HEK293T (cell line): ENCODE data around the gene MOCS1.

Source experiments
- CTCF ChIA-PET: fragments of 350-600 bp; formaldehyde crosslinking; extraction: SDS; loops from one replicate; lab custom pipeline; 2021; ENCODE audit warnings: antibody characterized with exemption, inconsistent platforms; lab: Yijun Ruan, JAX
- POLR2A ChIA-PET: fragments of 350-600 bp; formaldehyde crosslinking; extraction: SDS; loops from one replicate; lab custom pipeline; 2020; ENCODE audit warnings: antibody characterized with exemption, inconsistent platforms; lab: Yijun Ruan, JAX
- DNase-seq: peaks from one replicate; pipeline ENCODE4 v3.0.0; 2012; ENCODE audit warnings: mixed read lengths; ENCODE audit errors: extremely low spot score
- ARNT ChIP-seq: fragments of 450-650 bp; IDR thresholded peaks from 2 replicates; pipeline ENCODE4 v1.6.1; 2017; ENCODE audit warnings: mild to moderate bottlenecking
- BHLHE40 ChIP-seq: fragments of 450-650 bp; IDR thresholded peaks from 2 replicates; pipeline ENCODE4 v1.6.1; 2016; ENCODE audit warnings: mild to moderate bottlenecking, moderate library complexity, borderline replicate concordance
- CTBP1 ChIP-seq: fragments of 450-650 bp; IDR thresholded peaks from 2 replicates; pipeline ENCODE4 v1.6.1; 2016; ENCODE audit warnings: borderline replicate concordance
- ELF4 ChIP-seq: fragments of 450-650 bp; IDR thresholded peaks from 2 replicates; pipeline ENCODE4 v1.6.1; 2017; ENCODE audit warnings: antibody characterized with exemption
- FOXA1 ChIP-seq: fragments of 450-650 bp; IDR thresholded peaks from 2 replicates; pipeline ENCODE4 v1.6.1; 2016; ENCODE audit warnings: mild to moderate bottlenecking
- FOXK2 ChIP-seq: fragments of 450-650 bp; IDR thresholded peaks from 2 replicates; pipeline ENCODE4 v1.6.1; 2016; ENCODE audit warnings: mild to moderate bottlenecking
- FOXM1 ChIP-seq: fragments of 450-650 bp; IDR thresholded peaks from 2 replicates; pipeline ENCODE4 v1.6.1; 2017; ENCODE audit warnings: mild to moderate bottlenecking, borderline replicate concordance
- HDGF ChIP-seq: fragments of 450-650 bp; IDR thresholded peaks from 2 replicates; pipeline ENCODE4 v1.6.1; 2017; ENCODE audit warnings: antibody characterized with exemption, borderline replicate concordance
- L3MBTL2 ChIP-seq: fragments of 450-650 bp; conservative IDR thresholded peaks from 2 replicates; pipeline ENCODE4 v1.6.1; 2016; ENCODE audit warnings: mild to moderate bottlenecking
- LEF1 ChIP-seq: fragments of 450-650 bp; IDR thresholded peaks from 2 replicates; pipeline ENCODE4 v1.6.1; 2017; ENCODE audit warnings: mild to moderate bottlenecking, borderline replicate concordance
- NFRKB ChIP-seq: fragments of 450-650 bp; IDR thresholded peaks from 2 replicates; pipeline ENCODE4 v1.6.1; 2016; ENCODE audit warnings: mild to moderate bottlenecking, moderate library complexity
- SP1 ChIP-seq: fragments of 450-650 bp; IDR thresholded peaks from 2 replicates; pipeline ENCODE4 v1.6.1; 2017
- SUZ12 ChIP-seq: fragments of 450-650 bp; IDR thresholded peaks from 2 replicates; pipeline ENCODE4 v1.6.1; 2016; ENCODE audit warnings: mild to moderate bottlenecking
- TARDBP ChIP-seq: fragments of 450-650 bp; IDR thresholded peaks from 2 replicates; pipeline ENCODE4 v1.6.1; 2016
- ZNF384 ChIP-seq: fragments of 450-650 bp; IDR thresholded peaks from 2 replicates; pipeline ENCODE4 v1.6.1; 2016
- TF ChIP-seq, protein P1 (sequence below): fragments of 450-650 bp; IDR thresholded peaks from 2 replicates; pipeline ENCODE4 v1.6.1; 2016

The MOCS1 gene

DNA sequence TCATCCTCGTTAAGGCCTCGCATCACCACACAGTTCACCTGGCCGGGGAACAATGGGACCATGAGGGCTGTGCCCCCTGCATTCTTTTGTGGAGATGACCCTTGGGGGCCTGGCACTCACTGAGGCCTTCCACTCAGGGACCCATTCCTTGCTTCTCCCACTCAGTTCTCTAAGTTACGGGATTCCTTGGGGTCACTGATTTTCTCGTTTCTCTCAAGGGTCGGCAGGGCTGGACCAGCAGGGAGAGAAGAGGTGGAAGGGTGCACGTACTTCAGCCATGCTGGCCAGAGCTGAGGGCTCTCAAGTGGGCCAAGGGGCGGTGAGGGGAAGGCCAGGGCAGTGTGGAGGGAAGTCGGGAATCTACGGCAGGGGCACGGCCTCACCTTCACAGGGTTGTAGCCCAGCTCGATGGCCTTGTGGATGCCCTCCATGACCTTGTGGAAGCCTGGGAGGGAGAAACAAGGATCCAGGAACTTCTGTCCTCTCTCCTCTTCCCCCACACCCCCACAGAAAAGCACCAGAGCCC is 20.8 kb downstream of the MOCS1 start:
- CTCF ChIA-PET: no interaction called here
- TF ChIP-seq HDGF: no peak
- no peak for TF ChIP-seq TARDBP
- TF ChIP-seq FOXA1: no peak
- no peak for TF ChIP-seq ARNT
- TF ChIP-seq CTBP1: no peak
- TF ChIP-seq NFRKB: no peak
- TF ChIP-seq ZNF384: no peak
- no peak for TF ChIP-seq SP1
- no peak for TF ChIP-seq SUZ12
- TF ChIP-seq FOXM1: no peak
- TF ChIP-seq BHLHE40: no peak
- no peak for TF ChIP-seq FOXK2
- TF ChIP-seq LEF1: no peak
- no peak for DNase-seq
- POLR2A ChIA-PET: no interaction called here

DNA sequence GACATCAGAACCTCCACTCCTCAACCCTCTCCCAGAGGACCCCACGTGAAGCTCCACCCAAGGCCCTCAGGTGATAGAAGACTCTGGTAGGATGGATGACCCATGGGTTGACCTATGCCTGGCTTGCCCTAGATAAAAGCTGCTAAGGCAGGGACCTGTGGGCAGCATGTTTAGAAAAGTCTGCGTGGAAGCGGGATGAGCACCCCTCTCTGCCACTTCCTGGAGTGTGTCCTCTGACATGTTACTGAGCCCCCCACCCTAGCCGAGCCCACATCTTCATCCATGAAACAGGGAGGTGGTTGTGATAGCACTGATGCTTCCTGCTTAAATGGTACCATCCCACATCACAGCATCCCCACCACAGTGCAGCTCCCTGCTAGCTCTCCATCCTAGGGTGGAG is 21.8 kb downstream of the MOCS1 start:
- CTCF ChIA-PET: no interaction called here
- POLR2A ChIA-PET: no interaction called here
- no peak for DNase-seq
- TF ChIP-seq FOXM1 (no peak), ELF4 (no peak), TARDBP (no peak), LEF1 (no peak), CTBP1 (no peak)

DNA sequence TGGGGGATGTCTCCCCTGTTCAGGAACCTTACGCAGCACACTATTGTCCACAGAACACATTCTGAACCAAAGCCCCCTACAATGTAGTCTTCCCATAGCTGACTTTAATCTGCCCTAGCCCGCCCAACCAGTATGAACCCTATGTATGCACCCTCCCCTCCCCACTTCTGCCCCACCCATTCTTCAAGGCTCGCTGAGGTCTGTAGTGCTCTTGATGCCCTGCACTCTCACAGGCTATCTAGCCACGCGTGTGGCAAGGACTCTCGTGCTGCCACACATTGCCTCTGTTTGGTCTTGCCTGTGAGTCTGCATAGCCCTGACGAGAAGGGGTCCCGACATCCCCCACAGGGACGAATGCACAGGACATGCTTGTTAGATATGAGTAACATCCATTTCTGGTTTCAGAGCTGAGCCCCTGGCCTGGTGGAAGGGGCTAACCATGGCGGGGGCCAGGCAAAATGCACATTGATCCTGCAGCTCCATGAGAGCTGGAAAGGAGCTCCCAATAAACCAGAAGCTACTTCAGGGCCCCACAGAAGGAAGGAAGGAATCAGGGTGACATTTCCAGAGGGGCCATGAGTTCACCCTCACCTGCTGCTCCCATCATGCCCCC is 22.6 kb downstream of the MOCS1 start:
- ChIA-PET POLR2A (no interaction called here), CTCF (interaction anchor here (0.6 kb wide), 1 partner anchor 23 kb away, joined by 3 read pairs; no protein-coding TSS in a partner anchor)
- TF ChIP-seq LEF1 (no peak), HDGF (no peak), ZNF384 (no peak), ARNT (no peak), TARDBP (no peak), ELF4 (no peak)
- DNase-seq: no peak

DNA sequence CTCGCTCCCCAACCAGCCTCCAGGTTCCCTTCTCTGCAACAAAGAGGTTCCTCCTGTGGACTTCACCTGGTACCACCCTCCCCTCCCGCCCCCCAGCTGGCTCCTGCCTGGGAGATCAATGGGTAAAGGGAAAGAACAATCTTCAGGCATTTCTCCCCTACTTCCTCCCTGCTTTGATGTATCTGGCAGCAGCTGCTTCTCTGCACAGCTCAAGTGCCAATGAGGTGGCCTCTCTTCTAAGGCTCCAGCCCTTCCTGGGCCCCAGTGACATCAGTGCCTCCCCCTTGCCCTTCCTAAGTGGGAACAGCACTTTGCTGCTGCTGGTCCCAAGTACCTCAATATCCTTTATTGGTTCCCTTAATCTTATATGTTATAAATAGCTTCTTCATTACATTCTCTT is 23.5 kb downstream of the MOCS1 start:
- POLR2A ChIA-PET: no interaction called here
- DNase-seq: no peak
- CTCF ChIA-PET: interaction anchor here (0.6 to 1.3 kb wide), 3 partner anchors 18 to 559 kb away, joined by 3 to 11 read pairs (median 5); no protein-coding TSS in a partner anchor
- TF ChIP-seq HDGF: no peak
- no peak for TF ChIP-seq FOXA1
- TF ChIP-seq ZNF384: no peak
- TF ChIP-seq CTBP1: no peak
- TF ChIP-seq, protein P1, sequence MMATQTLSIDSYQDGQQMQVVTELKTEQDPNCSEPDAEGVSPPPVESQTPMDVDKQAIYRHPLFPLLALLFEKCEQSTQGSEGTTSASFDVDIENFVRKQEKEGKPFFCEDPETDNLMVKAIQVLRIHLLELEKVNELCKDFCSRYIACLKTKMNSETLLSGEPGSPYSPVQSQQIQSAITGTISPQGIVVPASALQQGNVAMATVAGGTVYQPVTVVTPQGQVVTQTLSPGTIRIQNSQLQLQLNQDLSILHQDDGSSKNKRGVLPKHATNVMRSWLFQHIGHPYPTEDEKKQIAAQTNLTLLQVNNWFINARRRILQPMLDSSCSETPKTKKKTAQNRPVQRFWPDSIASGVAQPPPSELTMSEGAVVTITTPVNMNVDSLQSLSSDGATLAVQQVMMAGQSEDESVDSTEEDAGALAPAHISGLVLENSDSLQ: no peak
- no peak for TF ChIP-seq ARNT
- no peak for TF ChIP-seq LEF1
- no peak for TF ChIP-seq FOXK2
- TF ChIP-seq L3MBTL2: no peak
- TF ChIP-seq BHLHE40: no peak
- no peak for TF ChIP-seq ELF4
- TF ChIP-seq FOXM1: no peak
- TF ChIP-seq SP1: no peak

DNA sequence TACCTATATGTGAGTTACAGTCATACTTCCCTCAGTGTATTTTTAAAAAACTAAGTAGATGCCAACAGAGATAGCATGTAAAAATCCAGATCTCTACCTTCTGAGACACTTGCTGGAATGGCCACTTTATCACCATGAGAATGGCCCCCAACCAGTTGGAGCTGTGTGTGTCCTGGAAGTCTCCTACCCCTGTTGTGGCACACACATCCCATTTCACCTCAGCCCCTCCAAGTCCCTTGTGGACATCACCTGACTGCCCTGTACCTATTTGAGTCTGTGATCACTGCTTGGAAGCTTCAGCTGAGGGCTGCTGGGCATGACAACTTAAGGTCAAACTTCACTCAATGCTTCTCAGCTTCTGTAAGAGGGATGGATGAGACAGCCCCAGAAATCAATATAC is 24.1 kb downstream of the MOCS1 start:
- TF ChIP-seq SUZ12 (no peak), CTBP1 (no peak), FOXK2 (no peak), L3MBTL2 (no peak), HDGF (no peak), TARDBP (no peak), ARNT (no peak)
- POLR2A ChIA-PET: no interaction called here
- CTCF ChIA-PET: interaction anchor here (0.6 to 1.3 kb wide), 2 partner anchors 17 to 559 kb away, joined by 5 to 11 read pairs; no protein-coding TSS in a partner anchor
- no peak for DNase-seq

DNA sequence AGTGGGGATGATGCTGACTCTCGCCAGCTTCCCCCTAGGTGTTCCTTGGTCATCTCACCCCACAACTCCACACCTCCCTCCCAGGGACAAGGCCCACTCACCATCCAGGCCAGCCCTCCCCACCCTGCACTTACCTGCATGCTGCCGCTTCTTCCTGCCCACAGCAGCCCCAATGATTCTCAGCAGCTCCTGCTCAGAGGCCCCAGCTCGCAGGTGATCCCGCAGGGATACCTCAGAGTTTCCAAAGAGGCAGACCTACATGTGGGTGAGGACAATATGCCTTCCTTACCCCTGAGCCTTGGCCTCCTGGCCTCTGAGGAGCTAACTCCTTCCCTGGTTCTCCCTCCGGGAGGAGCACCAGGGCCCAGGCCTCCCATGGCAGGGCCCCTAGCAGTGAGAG is 24.6 kb downstream of the MOCS1 start:
- POLR2A ChIA-PET: no interaction called here
- CTCF ChIA-PET: interaction anchor here (1.3 kb wide), 1 partner anchor 17 kb away, joined by 5 read pairs; no protein-coding TSS in a partner anchor
- TF ChIP-seq BHLHE40 (no peak), FOXA1 (no peak), ARNT (no peak), LEF1 (no peak), SP1 (no peak), ZNF384 (no peak), NFRKB (no peak), TARDBP (no peak), SUZ12 (no peak), CTBP1 (no peak), ELF4 (no peak), FOXK2 (no peak), FOXM1 (no peak)
- TF ChIP-seq, protein P1: no peak

More for the DNA sequence above, 24.6 kb downstream of the MOCS1 start:
- no peak for DNase-seq
